Caco-2 (cell line): ENCODE results near the gene KCNE4. TPM values are rescaled to one million over a fixed set of nuclear protein-coding genes. Genes with fewer than 3 reads are reported as not detected.

Source experiments
- BruUV-seq: library from RNA; stranded (reverse); fragments of 400-500 nt; replicated peaks from 2 replicates; lab custom pipeline; 2021; lab: Mats Ljungman, UMichigan
- CTCF ChIA-PET: fragments of 300-600 bp; sonication (Branson Sonifier 250); formaldehyde crosslinking; loops from one replicate; lab custom pipeline; 2022; ENCODE audit warnings: antibody characterized with exemption; lab: Charles Lee
- POLR2A ChIA-PET: fragments of 300-600 bp; sonication (Branson Sonifier 250); formaldehyde crosslinking; loops from one replicate; lab custom pipeline; 2022; ENCODE audit warnings: antibody characterized with exemption; lab: Charles Lee
- DNase-seq, 2 experiments: peaks; one replicate each; pipeline versions ENCODE4 v3.0.0 to v3.0.0-alpha.2; 2020 to 2022
- H3K27me3 ChIP-seq: replicated peaks from 2 replicates; pipeline ENCODE4 v1.6.0; 2011; ENCODE audit warnings: low read length; ENCODE audit not compliant: control insufficient read depth, insufficient read depth
- H3K36me3 ChIP-seq: 2 replicates; pipeline ENCODE4 v1.5.1; 2011; ENCODE audit warnings: low read length; ENCODE audit not compliant: control insufficient read depth, insufficient read depth
- H3K4me1 ChIP-seq: fragments of 250-450 bp; sonication (Bioruptor Pico); 2 replicates; pipeline ENCODE4 v1.5.1; 2020; ENCODE audit warnings: mild to moderate bottlenecking
- H3K4me3 ChIP-seq: 2 replicates; pipeline ENCODE4 v1.5.1; 2011; ENCODE audit warnings: low read depth, mild to moderate bottlenecking, control low read depth, low read length
- H3K9me3 ChIP-seq: fragments of 250-450 bp; sonication (Bioruptor Pico); 2 replicates; pipeline ENCODE4 v1.5.1; 2020; ENCODE audit warnings: mild to moderate bottlenecking, moderate library complexity
- H3K27ac Mint-ChIP-seq: one replicate; pipeline ENCODE4 v1.8.0; 2022; ENCODE audit warnings: mixed read lengths; ENCODE audit not compliant: unreplicated experiment
- H3K27me3 Mint-ChIP-seq: one replicate; pipeline ENCODE4 v1.8.0; 2022; ENCODE audit warnings: mixed read lengths; ENCODE audit not compliant: insufficient read depth, unreplicated experiment
- H3K36me3 Mint-ChIP-seq: one replicate; pipeline ENCODE4 v1.8.0; 2022; ENCODE audit warnings: mild to moderate bottlenecking, mixed read lengths; ENCODE audit not compliant: insufficient read depth, unreplicated experiment
- H3K4me1 Mint-ChIP-seq: one replicate; pipeline ENCODE4 v1.8.0; 2022; ENCODE audit warnings: low read depth, mixed read lengths; ENCODE audit not compliant: unreplicated experiment
- H3K4me3 Mint-ChIP-seq: one replicate; pipeline ENCODE4 v1.8.0; 2022; ENCODE audit warnings: mild to moderate bottlenecking, moderate library complexity, mixed read lengths; ENCODE audit not compliant: unreplicated experiment
- H3K9me3 Mint-ChIP-seq: one replicate; pipeline ENCODE4 v1.8.0; 2022; ENCODE audit warnings: mixed read lengths; ENCODE audit not compliant: unreplicated experiment
- intact Hi-C: fragments of 100-400 bp; cut with micrococcal nuclease; formaldehyde crosslinking; loops from one replicate; pipeline ENCODE4 v1.10.0; 2022; ENCODE audit not compliant: unreplicated experiment
- total RNA-seq: library from RNA; stranded (reverse); gene quantifications from 2 replicates; pipeline ENCODE4 v1.2.3, GENCODE V29; 2022
- TF ChIP-seq, protein P1 (sequence below), 2 experiments: fragments of 200-600 bp in 1 of 2; IDR thresholded peaks; 1 replicate in 1 of 2; 2 replicates in 1 of 2; pipeline versions ENCODE4 v1.5.1 to v1.8.0; 2011 to 2022; ENCODE audit warnings: antibody characterized with exemption in 1 of 2, control low read depth in 1 of 2, inconsistent platforms in 1 of 2, low read depth in 1 of 2, low read length in 1 of 2, mild to moderate bottlenecking in 1 of 2, moderate library complexity in 1 of 2; ENCODE audit not compliant: insufficient read depth in 1 of 2, severe bottlenecking in 1 of 2, unreplicated experiment in 1 of 2

KCNE4 gene
- total RNA-seq, 1 experiment from 2014 or later: not detected

DNA sequence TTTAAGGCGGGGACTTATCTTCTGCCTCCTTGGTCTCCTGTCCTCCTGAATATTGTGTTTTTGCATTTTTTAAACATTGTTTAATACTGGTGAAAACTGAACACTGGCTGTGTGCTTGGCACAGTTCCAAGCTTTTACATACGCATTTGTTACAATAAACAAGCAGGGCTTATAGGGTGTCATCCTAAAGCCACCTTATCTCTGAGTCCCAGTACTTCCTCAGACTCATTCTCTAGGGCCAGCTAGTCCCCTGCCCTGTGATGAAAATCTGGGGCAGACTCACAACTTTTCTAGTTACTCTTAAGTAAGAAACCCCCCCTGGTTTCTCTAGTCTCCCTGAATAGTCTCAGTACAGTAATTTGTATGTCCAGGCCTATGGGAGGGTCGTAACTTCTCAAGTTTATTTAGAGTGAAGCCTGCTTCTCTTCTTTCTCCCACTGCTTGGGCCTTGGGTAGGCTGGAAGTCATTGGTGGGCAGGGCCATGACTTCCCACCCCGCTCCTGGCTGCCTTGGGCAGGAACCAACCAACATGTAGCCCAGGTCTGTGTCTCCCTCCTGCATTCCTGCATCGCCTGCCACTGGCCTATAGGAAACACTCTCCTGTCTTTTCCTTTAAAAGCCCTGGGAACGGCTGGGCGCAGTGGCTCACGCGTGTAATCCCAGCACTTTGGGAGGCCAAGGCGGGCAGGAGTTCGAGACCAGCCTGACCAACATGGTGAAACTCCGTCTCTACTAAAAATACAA is 7.7 kb upstream of the KCNE4 start:
- CTCF ChIA-PET: no interaction called here
- Histone ChIP-seq H3K4me3 (no peak overlapping the region), H3K9me3 (no peaks in the 10 kb centered on the region), H3K36me3 (no peaks in the 10 kb centered on the region), H3K27me3 (no peaks in the 10 kb centered on the region), H3K4me1 (peaks cover 5% of the 10 kb centered on the region; the same call in 1 of the 2 replicates)
- intact Hi-C loops: no loop called here
- H3K27ac Mint-ChIP-seq: no peak overlapping the region
- no peak overlapping the region for H3K4me3 Mint-ChIP-seq
- no peaks in the 10 kb centered on the region for H3K36me3 Mint-ChIP-seq
- H3K27me3 Mint-ChIP-seq: no peaks in the 10 kb centered on the region
- peaks cover 12% of the 10 kb centered on the region for H3K9me3 Mint-ChIP-seq
- no TSS peak for BruUV-seq
- DNase-seq: no peak
- H3K4me1 Mint-ChIP-seq: peaks cover 35% of the 10 kb centered on the region
- POLR2A ChIA-PET: no interaction called here
- TF ChIP-seq, protein P1, sequence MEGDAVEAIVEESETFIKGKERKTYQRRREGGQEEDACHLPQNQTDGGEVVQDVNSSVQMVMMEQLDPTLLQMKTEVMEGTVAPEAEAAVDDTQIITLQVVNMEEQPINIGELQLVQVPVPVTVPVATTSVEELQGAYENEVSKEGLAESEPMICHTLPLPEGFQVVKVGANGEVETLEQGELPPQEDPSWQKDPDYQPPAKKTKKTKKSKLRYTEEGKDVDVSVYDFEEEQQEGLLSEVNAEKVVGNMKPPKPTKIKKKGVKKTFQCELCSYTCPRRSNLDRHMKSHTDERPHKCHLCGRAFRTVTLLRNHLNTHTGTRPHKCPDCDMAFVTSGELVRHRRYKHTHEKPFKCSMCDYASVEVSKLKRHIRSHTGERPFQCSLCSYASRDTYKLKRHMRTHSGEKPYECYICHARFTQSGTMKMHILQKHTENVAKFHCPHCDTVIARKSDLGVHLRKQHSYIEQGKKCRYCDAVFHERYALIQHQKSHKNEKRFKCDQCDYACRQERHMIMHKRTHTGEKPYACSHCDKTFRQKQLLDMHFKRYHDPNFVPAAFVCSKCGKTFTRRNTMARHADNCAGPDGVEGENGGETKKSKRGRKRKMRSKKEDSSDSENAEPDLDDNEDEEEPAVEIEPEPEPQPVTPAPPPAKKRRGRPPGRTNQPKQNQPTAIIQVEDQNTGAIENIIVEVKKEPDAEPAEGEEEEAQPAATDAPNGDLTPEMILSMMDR (IDR thresholded peaks at IDR 0.05; ENCODE audit: insufficient read depth in 1 of 2, low read depth in 1 of 2, low read length in 1 of 2, severe bottlenecking in 1 of 2, unreplicated experiment in 1 of 2): no peak

DNA sequence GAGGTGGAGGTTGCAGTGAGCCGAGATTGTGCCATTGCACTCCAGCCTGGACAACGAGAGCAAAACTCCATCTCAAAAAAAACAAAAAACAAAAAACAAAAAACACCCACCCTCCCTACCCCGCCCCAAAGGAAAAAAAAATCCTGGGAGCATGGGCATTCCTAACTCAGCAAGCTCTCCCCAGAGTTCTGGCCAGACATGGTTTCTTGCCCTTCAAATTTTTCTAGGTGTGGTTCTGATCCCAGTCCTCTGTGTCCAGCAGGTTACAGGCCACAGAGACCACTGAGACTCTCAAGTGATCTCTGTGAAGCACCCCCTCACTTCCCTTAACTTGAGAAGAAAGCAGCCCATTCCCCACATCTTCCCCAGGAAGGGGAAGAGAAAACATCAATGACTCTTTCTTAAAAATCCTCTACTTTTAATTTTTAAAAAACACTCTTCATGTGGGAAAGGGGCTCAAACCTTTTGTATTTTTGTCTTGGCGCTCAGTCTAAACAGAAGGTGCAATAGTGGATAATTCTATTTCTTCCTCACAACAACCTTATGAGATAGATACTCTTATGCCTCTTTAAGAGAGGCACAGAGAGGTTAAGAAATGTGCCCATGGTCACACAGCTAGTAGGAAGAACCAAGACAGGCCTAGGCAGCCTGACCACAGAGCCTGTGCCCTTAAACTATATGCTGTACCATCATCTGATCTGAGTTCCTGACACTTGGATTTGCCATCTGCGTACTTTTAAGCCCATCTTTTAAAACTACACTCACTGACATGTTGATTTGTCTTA is 6.9 kb upstream of the KCNE4 start:
- Mint-ChIP-seq H3K4me1 (peaks cover 27% of the 10 kb centered on the region), H3K9me3 (peaks cover 9% of the 10 kb centered on the region), H3K27ac (no peak overlapping the region), H3K27me3 (no peaks in the 10 kb centered on the region), H3K36me3 (no peaks in the 10 kb centered on the region), H3K4me3 (no peak overlapping the region)
- no peak for DNase-seq
- no peaks in the 10 kb centered on the region for H3K36me3 ChIP-seq
- ChIA-PET POLR2A (no interaction called here), CTCF (no interaction called here)
- no peaks in the 10 kb centered on the region for H3K9me3 ChIP-seq
- no TSS peak for BruUV-seq
- peaks cover under 1% of the 10 kb centered on the region; the same call in 1 of the 2 replicates for H3K4me1 ChIP-seq
- H3K27me3 ChIP-seq: no peaks in the 10 kb centered on the region
- TF ChIP-seq, protein P1 (IDR thresholded peaks at IDR 0.05; ENCODE audit: insufficient read depth in 1 of 2, low read depth in 1 of 2, low read length in 1 of 2, severe bottlenecking in 1 of 2, unreplicated experiment in 1 of 2): no peak
- intact Hi-C loops: no loop called here
- no peak overlapping the region for H3K4me3 ChIP-seq

DNA sequence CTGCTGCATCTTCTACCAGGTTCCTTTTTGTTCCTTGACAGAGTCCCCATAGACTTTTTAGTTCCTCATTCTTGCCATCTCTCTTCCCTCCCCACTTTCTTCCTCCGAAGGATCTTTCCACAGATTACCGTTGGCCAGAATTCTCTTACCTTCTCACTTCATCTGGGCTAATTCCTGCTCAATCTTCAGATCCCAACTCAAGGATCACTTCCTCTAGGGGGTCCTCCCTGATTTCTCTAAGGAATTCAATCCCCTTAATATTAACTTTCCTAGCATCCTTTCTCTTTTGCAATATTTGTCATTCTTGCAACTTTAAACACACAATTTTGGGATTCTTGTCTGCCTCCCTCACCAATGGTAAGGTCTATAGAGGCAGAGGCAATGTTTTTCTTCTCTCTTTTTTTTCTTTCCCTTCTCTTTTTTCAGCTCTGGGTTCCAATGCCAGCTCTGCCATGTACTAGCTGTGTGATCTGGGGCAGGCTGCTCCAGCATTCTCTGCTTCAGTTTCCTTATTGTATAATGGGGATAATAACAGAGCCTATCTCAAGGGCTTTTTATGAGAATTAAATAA is 5.4 kb upstream of the KCNE4 start:
- no peaks in the 10 kb centered on the region for H3K36me3 ChIP-seq
- no TSS peak for BruUV-seq
- H3K27me3 Mint-ChIP-seq: no peaks in the 10 kb centered on the region
- ChIA-PET CTCF (no interaction called here), POLR2A (no interaction called here)
- no peaks in the 10 kb centered on the region for H3K36me3 Mint-ChIP-seq
- DNase-seq: no peak
- H3K4me1 ChIP-seq: no peaks in the 10 kb centered on the region; the same call in 1 of the 2 replicates
- no peaks in the 10 kb centered on the region for H3K27me3 ChIP-seq
- intact Hi-C loops: no loop called here
- H3K4me1 Mint-ChIP-seq: peaks cover 13% of the 10 kb centered on the region
- H3K27ac Mint-ChIP-seq: no peak overlapping the region
- no peak overlapping the region for H3K4me3 ChIP-seq
- TF ChIP-seq, protein P1 (IDR thresholded peaks at IDR 0.05; ENCODE audit: insufficient read depth in 1 of 2, low read depth in 1 of 2, low read length in 1 of 2, severe bottlenecking in 1 of 2, unreplicated experiment in 1 of 2): no peak
- H3K4me3 Mint-ChIP-seq: no peak overlapping the region
- H3K9me3 Mint-ChIP-seq: no peaks in the 10 kb centered on the region
- H3K9me3 ChIP-seq: no peaks in the 10 kb centered on the region
